Osteocyte (in vitro differentiated cells): Measurements from ENCODE around the gene ZNF775. TPM values are rescaled to one million over a fixed set of nuclear protein-coding genes. Genes with fewer than 3 reads are reported as not detected.

ENCODE experiments used
- DNase-seq: peaks from one replicate; pipeline ENCODE4 v3.0.0; 2021; ENCODE audit warnings: mixed read lengths; ENCODE audit not compliant: unreplicated experiment; ENCODE audit errors: extremely low spot score
- H3K27ac Mint-ChIP-seq: one replicate; pipeline ENCODE4 v1.8.0; 2021; ENCODE audit warnings: mild to moderate bottlenecking, mixed read lengths; ENCODE audit not compliant: unreplicated experiment
- H3K27me3 Mint-ChIP-seq: one replicate; pipeline ENCODE4 v1.8.0; 2021; ENCODE audit warnings: mixed read lengths; ENCODE audit not compliant: unreplicated experiment
- H3K36me3 Mint-ChIP-seq: one replicate; pipeline ENCODE4 v1.8.0; 2021; ENCODE audit warnings: mixed read lengths; ENCODE audit not compliant: unreplicated experiment
- H3K4me1 Mint-ChIP-seq: one replicate; pipeline ENCODE4 v1.8.0; 2021; ENCODE audit warnings: mixed read lengths; ENCODE audit not compliant: unreplicated experiment
- H3K4me3 Mint-ChIP-seq: one replicate; pipeline ENCODE4 v1.8.0; 2021; ENCODE audit warnings: mild to moderate bottlenecking, moderate library complexity, mixed read lengths; ENCODE audit not compliant: unreplicated experiment
- H3K9me3 Mint-ChIP-seq: one replicate; pipeline ENCODE4 v1.8.0; 2021; ENCODE audit warnings: mixed read lengths; ENCODE audit not compliant: unreplicated experiment
- CTCF ChIP-seq: fragments of 200-600 bp; sonication (generic); IDR thresholded peaks from 2 replicates; pipeline ENCODE4 v1.5.0; 2021; ENCODE audit warnings: antibody characterized with exemption, mild to moderate bottlenecking, moderate library complexity
- total RNA-seq: library from RNA; stranded (reverse); gene quantifications from 2 replicates; pipeline ENCODE4 v1.2.1, GENCODE V29; 2021

Gene ZNF775
- total RNA-seq, 1 donor from 2014 or later = 5.9 TPM

GRCh38 chr7:150431839-150432658 lies 52.9 kb downstream of the ZNF775 start:
- Mint-ChIP-seq H3K27ac (no peak overlapping the region), H3K4me1 (peaks cover 21% of the 10 kb centered on the region), H3K9me3 (no peaks in the 10 kb centered on the region)

DNA sequence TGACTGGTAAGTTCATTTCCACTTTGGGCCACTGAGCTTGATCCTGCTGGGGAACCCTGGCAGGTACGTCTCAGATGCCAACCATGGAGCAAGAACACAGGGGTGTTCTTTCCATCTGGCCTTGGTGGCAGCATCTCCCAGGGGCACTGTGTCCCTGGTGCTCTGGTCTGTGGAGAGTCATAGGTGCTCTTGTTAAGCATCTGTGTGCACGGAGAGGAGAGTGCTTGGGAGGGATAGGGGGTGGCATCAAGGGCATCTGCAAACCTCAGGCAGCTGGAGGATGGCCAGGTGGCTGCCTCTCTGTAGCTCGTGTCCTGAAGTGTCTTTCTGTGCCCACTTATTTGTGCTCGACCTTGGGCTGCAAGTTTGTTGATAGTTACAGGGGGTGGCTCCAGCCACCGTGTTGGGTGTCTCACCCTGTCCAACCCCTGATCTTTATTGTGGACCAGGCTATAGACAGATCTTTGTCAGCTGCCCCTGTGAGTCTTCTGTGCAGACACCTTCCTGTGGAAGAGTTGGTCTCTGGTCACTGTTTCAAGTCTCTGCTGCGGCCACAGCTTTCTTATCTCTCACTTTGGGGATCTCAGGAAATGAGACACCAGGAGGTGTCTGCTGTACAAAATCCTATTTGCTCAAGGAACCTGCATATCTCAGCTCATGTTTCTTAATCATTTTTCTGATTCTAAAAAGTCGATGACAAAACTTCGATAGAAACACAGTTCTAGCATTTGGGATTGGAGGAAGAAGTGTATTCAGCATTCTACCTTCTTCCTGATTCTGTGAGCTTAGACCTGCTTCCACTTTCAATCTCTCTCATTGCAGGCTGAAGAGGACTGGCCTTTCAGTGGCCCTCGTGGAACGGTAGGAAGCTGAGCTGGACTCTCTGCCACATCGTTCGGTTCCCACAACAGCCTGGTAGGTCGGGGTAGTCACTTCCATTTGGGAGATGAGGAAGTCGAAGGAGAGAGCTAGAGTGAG lies 54.1 kb downstream of the ZNF775 start:
- peak; percentile 59 for DNase-seq
- TF ChIP-seq CTCF = no peak
- no peak overlapping the region for H3K27ac Mint-ChIP-seq
- H3K4me3 Mint-ChIP-seq = no peak overlapping the region
- H3K4me1 Mint-ChIP-seq = peaks cover 17% of the 10 kb centered on the region
- no peaks in the 10 kb centered on the region for H3K36me3 Mint-ChIP-seq
- H3K9me3 Mint-ChIP-seq = no peaks in the 10 kb centered on the region
- peaks cover 4% of the 10 kb centered on the region for H3K27me3 Mint-ChIP-seq

More at GRCh38 chr7:150431839-150432658, 52.9 kb downstream of the ZNF775 start:
- DNase-seq = peak; percentile 11
- Mint-ChIP-seq H3K36me3 (no peaks in the 10 kb centered on the region), H3K27me3 (peaks cover 2% of the 10 kb centered on the region), H3K4me3 (no peak overlapping the region)
- TF ChIP-seq CTCF = no peak

DNA sequence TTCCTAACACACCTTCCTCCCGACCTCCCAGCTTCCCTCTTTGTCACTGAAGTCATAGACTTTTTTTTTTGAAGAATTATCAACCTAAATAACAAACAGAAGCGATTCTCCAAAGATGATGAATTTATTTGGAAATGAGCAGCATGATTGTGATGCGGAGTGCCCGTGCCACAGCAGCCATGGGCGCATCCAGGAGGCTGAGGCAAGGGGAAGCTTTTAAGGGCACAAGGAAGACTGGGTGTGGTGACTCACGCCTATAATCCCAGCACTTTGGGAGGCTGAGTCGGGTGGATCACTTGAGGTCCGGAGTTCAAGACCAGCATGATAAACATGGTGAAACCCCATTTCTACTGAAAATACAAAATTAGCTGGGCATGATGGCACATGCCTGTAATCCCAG lies 55.1 kb downstream of the ZNF775 start:
- Mint-ChIP-seq H3K4me3 (no peak overlapping the region), H3K36me3 (no peaks in the 10 kb centered on the region), H3K9me3 (no peaks in the 10 kb centered on the region), H3K27me3 (peaks cover 6% of the 10 kb centered on the region), H3K4me1 (peaks cover 6% of the 10 kb centered on the region), H3K27ac (no peak overlapping the region)
- DNase-seq = peak; percentile 42
- no peak for TF ChIP-seq CTCF

- Mint-ChIP-seq H3K4me1 (no peaks in the 10 kb centered on the region), H3K27me3 (peaks cover 8% of the 10 kb centered on the region), H3K4me3 (no peak overlapping the region), H3K27ac (no peak overlapping the region), H3K9me3 (no peaks in the 10 kb centered on the region), H3K36me3 (no peaks in the 10 kb centered on the region)
- DNase-seq = no peak
- no peak for TF ChIP-seq CTCF
These were observed 55.9 kb downstream of the ZNF775 start for GRCh38 chr7:150435047-150435389.
